ENCODE measurements around the gene MTERF4. TPM values are rescaled to one million over a fixed set of nuclear protein-coding genes. Genes with fewer than 3 reads are reported as not detected.

The MTERF4 gene
- total RNA-seq, 1 donor from 2014 or later: 43.7 TPM

- no peak for TF ChIP-seq CTCF (conservative IDR thresholded peaks at IDR 0.05)
- H3K9me3 Mint-ChIP-seq: peaks cover 4% of the 10 kb centered on the region
- no peak for DNase-seq (ENCODE audit: low read depth, low spot score)
- no peak overlapping the region for H3K27ac Mint-ChIP-seq (ENCODE audit: unreplicated experiment)
- no peaks in the 10 kb centered on the region for H3K27me3 Mint-ChIP-seq (ENCODE audit: low read depth)
- peaks cover 30% of the 10 kb centered on the region for H3K36me3 Mint-ChIP-seq (ENCODE audit: low read depth)
- no peak overlapping the region for H3K4me3 Mint-ChIP-seq
- H3K4me1 Mint-ChIP-seq: no peaks in the 10 kb centered on the region
Observed at GRCh38 chr2:241084856-241085444, 17.1 kb downstream of the MTERF4 start.

- no peak for DNase-seq (ENCODE audit: low read depth, low spot score)
- peaks cover 29% of the 10 kb centered on the region for H3K36me3 Mint-ChIP-seq (ENCODE audit: low read depth)
- H3K4me1 Mint-ChIP-seq: no peaks in the 10 kb centered on the region
- TF ChIP-seq CTCF (conservative IDR thresholded peaks at IDR 0.05): no peak
- H3K4me3 Mint-ChIP-seq: no peak overlapping the region
- no peaks in the 10 kb centered on the region for H3K27me3 Mint-ChIP-seq (ENCODE audit: low read depth)
- peaks cover 4% of the 10 kb centered on the region for H3K9me3 Mint-ChIP-seq
- no peak overlapping the region for H3K27ac Mint-ChIP-seq (ENCODE audit: unreplicated experiment)
Observed at GRCh38 chr2:241083091-241083415, 19.0 kb downstream of the MTERF4 start.

- no peak for TF ChIP-seq CTCF (conservative IDR thresholded peaks at IDR 0.05)
- Mint-ChIP-seq H3K27ac (ENCODE audit: unreplicated experiment) (no peak overlapping the region), H3K9me3 (peaks cover 4% of the 10 kb centered on the region), H3K36me3 (ENCODE audit: low read depth) (peaks cover 24% of the 10 kb centered on the region), H3K4me1 (no peaks in the 10 kb centered on the region), H3K4me3 (no peak overlapping the region), H3K27me3 (ENCODE audit: low read depth) (no peaks in the 10 kb centered on the region)
- DNase-seq (ENCODE audit: low read depth, low spot score): no peak
Observed at GRCh38 chr2:241082341-241083090, 19.6 kb downstream of the MTERF4 start.

- Mint-ChIP-seq H3K4me1 (no peaks in the 10 kb centered on the region), H3K36me3 (ENCODE audit: low read depth) (peaks cover 22% of the 10 kb centered on the region), H3K4me3 (no peak overlapping the region), H3K9me3 (peaks cover 4% of the 10 kb centered on the region), H3K27ac (ENCODE audit: unreplicated experiment) (no peak overlapping the region), H3K27me3 (ENCODE audit: low read depth) (no peaks in the 10 kb centered on the region)
- TF ChIP-seq CTCF (conservative IDR thresholded peaks at IDR 0.05): no peak
- DNase-seq (ENCODE audit: low read depth, low spot score): no peak
Observed at GRCh38 chr2:241081643-241082340, 20.3 kb downstream of the MTERF4 start.

- no peak overlapping the region for H3K27ac Mint-ChIP-seq (ENCODE audit: unreplicated experiment)
- H3K9me3 Mint-ChIP-seq: peaks cover 2% of the 10 kb centered on the region
- no peak overlapping the region for H3K4me3 Mint-ChIP-seq
- peaks cover 17% of the 10 kb centered on the region for H3K36me3 Mint-ChIP-seq (ENCODE audit: low read depth)
- no peaks in the 10 kb centered on the region for H3K27me3 Mint-ChIP-seq (ENCODE audit: low read depth)
- TF ChIP-seq CTCF (conservative IDR thresholded peaks at IDR 0.05): no peak
- no peaks in the 10 kb centered on the region for H3K4me1 Mint-ChIP-seq
- no peak for DNase-seq (ENCODE audit: low read depth, low spot score)
Observed at GRCh38 chr2:241081190-241081642, 20.9 kb downstream of the MTERF4 start.

Measured in neural crest cell (in vitro differentiated cells).